Nephron (organoid): ENCODE data around the gene ZNF341.
A peak's percentile ranks its signal among the peaks of the same experiment; 100 is the strongest.

Experiments
- H3K27ac Mint-ChIP-seq, 3 experiments: 2 replicates each; pipeline ENCODE4 v1.8.0; 2020; ENCODE audit warnings: mixed read lengths in 3 of 3, mild to moderate bottlenecking in 2 of 3, moderate library complexity in 1 of 3
- H3K27me3 Mint-ChIP-seq: 2 replicates; pipeline ENCODE4 v1.8.0; 2021; ENCODE audit warnings: low read depth, mild to moderate bottlenecking, moderate library complexity, mixed read lengths
- H3K36me3 Mint-ChIP-seq: 2 replicates; pipeline ENCODE4 v1.8.0; 2020; ENCODE audit warnings: low read depth, mixed read lengths
- H3K4me1 Mint-ChIP-seq: 2 replicates; pipeline ENCODE4 v1.8.0; 2020; ENCODE audit warnings: mixed read lengths
- H3K4me3 Mint-ChIP-seq, 3 experiments: 2 replicates each; pipeline ENCODE4 v1.8.0; 2020; ENCODE audit warnings: mild to moderate bottlenecking in 3 of 3, mixed read lengths in 3 of 3, moderate library complexity in 2 of 3
- H3K9me3 Mint-ChIP-seq: 2 replicates; pipeline ENCODE4 v1.8.0; 2020; ENCODE audit warnings: mixed read lengths
- CTCF ChIP-seq, 3 experiments: fragments of 200-600 bp; sonication (generic); IDR thresholded peaks; one replicate each; pipeline ENCODE4 v1.5.0; 2021; ENCODE audit warnings: antibody characterized with exemption in 3 of 3; ENCODE audit not compliant: unreplicated experiment in 3 of 3

The ZNF341 gene

DNA sequence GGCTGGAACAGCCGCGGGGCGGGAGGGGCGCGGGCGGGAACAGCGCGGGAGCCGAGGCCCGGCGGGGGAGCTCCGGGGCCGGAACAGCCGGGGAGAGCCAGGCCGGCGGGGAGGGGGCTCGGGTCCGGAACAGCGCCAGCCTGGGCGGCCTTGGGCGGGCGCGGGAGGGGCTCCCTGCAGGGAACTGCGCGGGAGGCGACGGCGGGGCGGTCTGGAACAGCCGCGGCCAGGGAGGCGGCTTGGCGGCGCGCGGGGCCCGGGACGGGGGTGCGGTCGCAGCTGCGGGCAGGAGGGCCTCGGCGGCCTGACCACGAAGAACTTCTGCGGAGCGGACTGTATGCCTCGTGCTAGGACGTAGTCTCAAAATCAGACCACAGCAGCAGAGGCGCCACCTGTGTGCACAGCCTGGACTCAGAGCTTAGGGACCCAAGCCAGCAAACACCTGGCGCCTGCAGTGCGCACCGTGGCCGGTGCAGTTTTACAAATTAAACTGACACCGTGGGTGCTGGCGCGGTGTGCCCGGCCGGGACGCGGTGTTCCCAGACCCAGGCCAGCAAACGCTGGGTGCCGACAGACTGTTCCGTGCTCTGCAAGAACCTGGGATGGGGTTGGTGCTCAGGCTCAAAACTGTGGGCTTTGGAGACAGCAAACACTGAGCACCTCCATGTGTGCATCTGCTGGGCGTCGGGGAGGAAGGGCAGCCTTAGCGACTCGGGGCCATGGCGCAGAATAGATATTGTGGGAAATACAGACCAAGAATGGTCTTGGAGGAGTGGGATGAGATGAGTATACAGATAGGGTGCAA lies 572 bp downstream of the ZNF341 start:
- TF ChIP-seq CTCF (IDR thresholded peaks at IDR 0.05; ENCODE audit: unreplicated experiment in 3 of 3), result no peak
- peak overlapping the region; percentile 97 to 99 (median 98) for H3K27ac Mint-ChIP-seq
- H3K27me3 Mint-ChIP-seq, result peaks cover 3% of the 10 kb centered on the region
- H3K9me3 Mint-ChIP-seq, result peaks cover 16% of the 10 kb centered on the region
- peak overlapping the region; percentile 74 to 85 (median 83) for H3K4me3 Mint-ChIP-seq
- peaks cover 18% of the 10 kb centered on the region for H3K36me3 Mint-ChIP-seq
- H3K4me1 Mint-ChIP-seq, result peaks cover 14% of the 10 kb centered on the region

- H3K4me1 Mint-ChIP-seq, result peaks cover 14% of the 10 kb centered on the region
- no peak for TF ChIP-seq CTCF (IDR thresholded peaks at IDR 0.05; ENCODE audit: unreplicated experiment in 3 of 3)
- peaks cover 18% of the 10 kb centered on the region for H3K36me3 Mint-ChIP-seq
- H3K9me3 Mint-ChIP-seq, result peaks cover 25% of the 10 kb centered on the region
- H3K4me3 Mint-ChIP-seq, result peak overlapping the region; percentile 2 to 74 (median 2)
- peak overlapping the region; percentile 91 to 93 (median 93) for H3K27ac Mint-ChIP-seq
- H3K27me3 Mint-ChIP-seq, result peaks cover 7% of the 10 kb centered on the region
Measured at GRCh38 chr20:33733654-33734576, 2.1 kb downstream of the ZNF341 start.

DNA sequence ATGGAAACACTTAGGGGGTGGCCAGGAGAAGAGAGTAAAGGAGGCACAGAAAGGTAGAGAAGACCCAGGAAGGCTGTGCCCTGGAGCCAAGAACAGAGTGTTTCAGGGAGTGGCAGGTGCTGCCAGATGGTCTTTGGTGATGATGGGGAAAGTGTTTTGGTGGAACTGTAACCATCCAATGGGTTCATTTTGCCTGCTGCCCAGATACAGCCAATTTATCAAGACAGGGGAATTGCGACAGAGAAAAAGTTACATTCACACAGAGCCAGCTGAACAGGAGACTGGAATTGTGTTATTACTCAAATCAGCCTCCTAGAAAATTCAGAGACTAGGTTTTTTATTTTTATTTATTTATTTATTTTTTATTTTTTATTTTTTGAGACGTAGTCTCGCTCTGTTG lies 5.2 kb downstream of the ZNF341 start:
- no peak for TF ChIP-seq CTCF (IDR thresholded peaks at IDR 0.05; ENCODE audit: unreplicated experiment in 3 of 3)
- peaks cover 18% of the 10 kb centered on the region for H3K36me3 Mint-ChIP-seq
- no peak overlapping the region for H3K27ac Mint-ChIP-seq
- H3K4me1 Mint-ChIP-seq, result peaks cover 14% of the 10 kb centered on the region
- peaks cover 7% of the 10 kb centered on the region for H3K27me3 Mint-ChIP-seq
- H3K4me3 Mint-ChIP-seq, result no peak overlapping the region
- H3K9me3 Mint-ChIP-seq, result peaks cover 25% of the 10 kb centered on the region

- peaks cover 21% of the 10 kb centered on the region for H3K9me3 Mint-ChIP-seq
- H3K4me1 Mint-ChIP-seq, result no peaks in the 10 kb centered on the region
- TF ChIP-seq CTCF (IDR thresholded peaks at IDR 0.05; ENCODE audit: unreplicated experiment in 3 of 3), result no peak
- no peak overlapping the region for H3K27ac Mint-ChIP-seq
- peaks cover 7% of the 10 kb centered on the region for H3K27me3 Mint-ChIP-seq
- peaks cover 14% of the 10 kb centered on the region for H3K36me3 Mint-ChIP-seq
- H3K4me3 Mint-ChIP-seq, result no peak overlapping the region
Measured at GRCh38 chr20:33739493-33739892, 7.7 kb downstream of the ZNF341 start.

DNA sequence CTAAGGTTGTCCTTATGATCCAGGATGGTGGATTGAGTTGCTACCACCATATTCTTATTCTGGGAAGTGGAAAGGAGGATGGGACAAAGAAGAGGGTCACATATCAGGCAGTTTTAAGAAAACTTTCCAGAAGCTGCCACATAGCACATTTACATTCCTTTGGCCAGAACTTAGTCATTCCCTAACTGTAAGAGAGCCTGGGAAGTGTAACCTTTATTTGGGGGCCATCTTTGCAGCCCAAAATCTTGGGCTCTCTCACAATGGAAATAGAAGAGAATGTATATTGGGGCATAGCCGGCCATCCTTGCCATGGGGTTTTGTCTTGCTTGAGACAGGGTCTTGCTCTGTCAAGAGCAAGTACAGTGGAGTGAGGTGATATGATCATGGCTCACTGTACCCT lies 8.4 kb downstream of the ZNF341 start:
- TF ChIP-seq CTCF (IDR thresholded peaks at IDR 0.05; ENCODE audit: unreplicated experiment in 3 of 3), result no peak
- Mint-ChIP-seq H3K9me3 (peaks cover 21% of the 10 kb centered on the region), H3K4me1 (no peaks in the 10 kb centered on the region), H3K27me3 (peaks cover 7% of the 10 kb centered on the region), H3K4me3 (no peak overlapping the region), H3K27ac (no peak overlapping the region), H3K36me3 (peaks cover 15% of the 10 kb centered on the region)
